HUES6 (cell line): Measurements from ENCODE around the gene SLC6A17.

Experiments
- H3K27ac ChIP-seq: 2 replicates; pipeline ENCODE4 v1.7.0; 2013; ENCODE audit warnings: low read depth, mild to moderate bottlenecking, low read length, inconsistent platforms
- H3K27me3 ChIP-seq: 2 replicates; pipeline ENCODE4 v1.6.1; 2013; ENCODE audit warnings: low read length; ENCODE audit not compliant: control insufficient read depth, insufficient read depth
- H3K36me3 ChIP-seq: 2 replicates; pipeline ENCODE4 v1.6.1; 2013; ENCODE audit warnings: low read length; ENCODE audit not compliant: control insufficient read depth, insufficient read depth
- H3K4me1 ChIP-seq: 2 replicates; pipeline ENCODE4 v1.6.1; 2013; ENCODE audit warnings: low read length; ENCODE audit not compliant: control insufficient read depth, insufficient read depth
- H3K4me3 ChIP-seq: 2 replicates; pipeline ENCODE4 v1.5.1; 2013; ENCODE audit warnings: low read depth, low read length
- H3K9ac ChIP-seq: one replicate; pipeline ENCODE4 v1.6.1; 2013; ENCODE audit warnings: mild to moderate bottlenecking, low read length
- H3K9me3 ChIP-seq: 2 replicates; pipeline ENCODE4 v1.6.1; 2013; ENCODE audit warnings: low read depth, low read length; ENCODE audit not compliant: control insufficient read depth, insufficient read depth

The SLC6A17 gene

DNA sequence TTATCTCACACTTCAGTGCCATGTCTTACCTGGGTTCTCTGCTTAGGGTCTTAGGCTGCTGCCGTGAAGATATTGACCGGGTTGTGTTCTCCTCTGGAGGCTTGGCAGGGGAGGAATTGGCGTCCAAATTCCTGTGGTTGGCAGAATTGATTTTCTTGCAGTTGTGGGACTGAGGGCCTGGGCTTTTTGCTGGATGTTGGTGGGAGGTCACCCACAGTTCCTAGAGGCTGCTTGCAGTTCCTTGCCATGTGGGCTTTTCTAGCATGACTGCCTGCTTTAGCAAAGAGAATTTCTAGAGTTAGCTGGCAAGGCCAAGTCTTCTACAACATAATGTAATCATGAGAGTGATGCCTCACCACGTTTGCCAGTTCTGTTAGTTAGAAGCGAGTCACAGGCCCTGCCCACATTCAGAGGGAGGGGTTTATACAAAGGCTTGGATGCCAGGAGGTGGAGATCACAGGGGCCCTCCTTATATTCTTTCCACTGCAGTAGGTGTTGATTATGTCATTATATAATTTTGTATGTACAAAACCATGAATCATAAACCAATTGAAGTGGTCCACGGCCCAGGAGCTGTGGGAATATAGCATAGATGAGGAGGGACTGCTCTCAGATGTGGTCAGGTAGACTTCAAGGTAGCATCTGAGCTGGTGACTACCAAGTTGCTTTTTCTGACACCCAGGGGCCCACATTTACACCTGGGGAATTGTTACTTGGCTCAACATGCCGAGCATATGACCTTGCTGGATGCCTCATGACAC, 31.5 kb upstream of the SLC6A17 start:
- Histone ChIP-seq H3K27me3 (peaks cover 11% of the 10 kb centered on the region; the same call in 1 of the 2 replicates), H3K27ac (no peak overlapping the region), H3K4me1 (no peaks in the 10 kb centered on the region), H3K4me3 (no peak overlapping the region), H3K9me3 (peaks cover 10% of the 10 kb centered on the region), H3K9ac (no peak overlapping the region), H3K36me3 (no peaks in the 10 kb centered on the region)

DNA sequence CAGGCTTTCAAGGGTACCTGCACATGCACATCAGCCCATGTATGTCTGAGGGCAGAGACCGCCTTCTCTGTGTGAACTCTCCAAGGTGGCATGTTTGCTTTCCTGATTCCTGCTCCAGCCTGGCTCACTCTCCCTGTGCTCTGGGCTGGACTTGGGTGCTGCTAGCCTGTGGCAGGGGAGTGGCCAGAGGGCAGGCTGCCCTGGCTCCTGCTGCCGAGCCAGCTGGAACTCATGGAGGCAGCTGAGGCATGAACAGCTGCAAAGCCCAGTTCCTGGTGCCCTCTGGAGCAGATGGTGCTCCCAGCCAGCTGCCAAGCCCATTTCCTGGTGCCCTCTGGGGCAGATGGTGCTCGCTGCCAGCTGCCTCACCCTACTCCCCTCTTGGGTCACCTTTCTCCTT, 30.5 kb upstream of the SLC6A17 start:
- Histone ChIP-seq H3K27ac (no peak overlapping the region), H3K9me3 (peaks cover 14% of the 10 kb centered on the region), H3K9ac (no peak overlapping the region), H3K4me1 (no peaks in the 10 kb centered on the region), H3K27me3 (peaks cover 7% of the 10 kb centered on the region; the same call in 1 of the 2 replicates), H3K4me3 (no peak overlapping the region), H3K36me3 (no peaks in the 10 kb centered on the region)

DNA sequence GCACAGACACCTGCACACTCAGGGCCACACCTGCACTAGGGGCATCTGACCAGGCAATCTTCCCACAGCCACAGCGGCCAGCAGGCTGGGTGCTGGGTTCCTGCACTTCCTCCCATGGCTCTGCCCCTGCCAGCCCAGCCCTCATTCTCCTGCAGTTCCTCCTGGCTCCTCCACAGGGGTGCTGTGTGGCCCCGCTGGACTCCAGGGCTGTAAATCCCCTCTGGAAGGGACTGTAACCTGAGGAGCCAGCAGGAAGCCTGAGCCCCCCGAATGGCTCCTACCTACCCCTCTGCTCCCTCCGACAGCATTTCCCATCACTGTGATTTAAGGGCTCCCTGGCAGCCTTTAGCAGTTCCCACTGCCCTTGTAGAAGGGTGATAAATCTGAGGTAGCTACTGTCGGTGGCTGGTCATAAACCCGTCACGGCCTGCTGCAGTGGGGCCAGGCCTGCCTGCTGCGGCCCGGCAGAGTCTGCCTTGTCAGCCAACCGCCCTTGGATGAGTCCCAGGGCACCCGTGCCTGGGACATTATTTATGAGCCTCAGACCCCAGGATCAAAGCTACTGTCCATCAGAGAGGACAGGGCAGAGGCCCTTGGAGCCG, 29.2 kb upstream of the SLC6A17 start:
- Histone ChIP-seq H3K9ac (no peak overlapping the region), H3K27me3 (peaks cover 3% of the 10 kb centered on the region; the same call in 1 of the 2 replicates), H3K9me3 (peaks cover 14% of the 10 kb centered on the region), H3K27ac (no peak overlapping the region), H3K36me3 (no peaks in the 10 kb centered on the region), H3K4me3 (no peak overlapping the region), H3K4me1 (no peaks in the 10 kb centered on the region)

DNA sequence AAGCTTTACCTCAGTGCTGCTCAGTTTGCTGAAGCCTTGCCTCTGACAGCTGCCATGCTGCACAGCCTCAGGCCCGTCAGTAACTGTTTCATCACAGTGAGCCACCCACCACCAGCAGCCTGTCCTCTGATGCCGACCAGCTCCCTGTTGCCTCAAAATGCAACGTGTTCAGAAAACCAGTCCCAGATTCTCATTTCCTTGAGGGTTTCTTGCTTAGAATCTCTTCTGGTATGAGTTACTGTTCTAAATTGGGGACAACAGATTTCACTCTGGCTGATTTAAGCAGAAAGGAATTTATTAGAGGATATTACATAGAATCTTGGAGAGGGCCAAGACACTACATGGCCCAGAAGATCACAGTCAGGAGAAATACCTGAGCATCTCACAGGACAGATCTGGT, 27.1 kb upstream of the SLC6A17 start:
- Histone ChIP-seq H3K4me1 (no peaks in the 10 kb centered on the region), H3K9me3 (peaks cover 14% of the 10 kb centered on the region), H3K27ac (no peak overlapping the region), H3K36me3 (no peaks in the 10 kb centered on the region), H3K4me3 (no peak overlapping the region), H3K9ac (no peak overlapping the region), H3K27me3 (peaks cover 3% of the 10 kb centered on the region; the same call in 1 of the 2 replicates)

DNA sequence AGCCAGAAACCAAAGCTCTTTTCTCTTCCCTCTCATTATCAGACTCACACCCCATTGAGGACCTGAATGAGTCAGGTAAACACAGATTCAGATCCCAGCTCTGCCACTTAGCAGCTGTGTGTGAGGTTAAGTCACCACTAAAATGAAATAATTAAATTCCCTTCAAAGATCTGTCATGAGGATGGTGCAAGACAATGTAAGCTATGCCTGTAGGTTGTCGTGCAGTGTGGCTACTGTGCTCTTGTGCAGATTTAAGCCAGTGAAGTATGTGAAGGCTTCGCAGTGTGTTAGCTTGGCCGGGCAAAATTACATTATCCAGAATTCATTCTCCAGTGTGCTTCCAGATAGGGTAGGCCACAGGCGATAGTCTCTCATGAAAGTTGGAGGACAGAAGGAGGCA, 24.5 kb upstream of the SLC6A17 start:
- peaks cover 10% of the 10 kb centered on the region for H3K9me3 ChIP-seq
- no peak overlapping the region for H3K27ac ChIP-seq
- H3K4me3 ChIP-seq = no peak overlapping the region
- no peak overlapping the region for H3K9ac ChIP-seq
- H3K4me1 ChIP-seq = no peaks in the 10 kb centered on the region
- H3K27me3 ChIP-seq = peaks cover 21% of the 10 kb centered on the region
- no peaks in the 10 kb centered on the region for H3K36me3 ChIP-seq

DNA sequence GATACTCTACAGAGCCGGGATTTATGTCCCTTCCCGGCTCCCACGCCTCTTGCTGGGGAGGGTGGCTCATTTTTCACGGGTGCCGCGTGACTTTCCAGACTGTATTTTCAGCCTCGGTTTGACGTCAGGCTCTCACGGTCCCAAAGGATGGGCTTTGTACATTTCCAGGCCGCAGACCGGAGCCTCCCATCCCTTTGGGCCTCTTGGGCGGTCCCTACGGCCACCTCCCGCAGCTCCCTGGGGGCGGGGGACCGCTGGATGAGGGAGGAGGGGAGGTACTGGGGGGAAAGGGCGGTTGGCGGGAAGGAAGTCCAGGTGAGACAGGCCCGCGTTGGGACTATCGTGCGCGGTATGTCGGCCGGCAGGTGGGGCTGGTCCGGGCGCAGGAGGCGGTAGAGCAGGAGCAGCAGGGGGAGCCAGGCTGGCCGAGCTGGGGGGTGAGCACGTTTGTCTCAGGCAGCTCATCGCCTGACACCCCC, 20.1 kb upstream of the SLC6A17 start:
- no peaks in the 10 kb centered on the region for H3K9me3 ChIP-seq
- H3K27ac ChIP-seq = no peak overlapping the region
- peaks cover 27% of the 10 kb centered on the region for H3K27me3 ChIP-seq
- no peak overlapping the region for H3K4me3 ChIP-seq
- H3K36me3 ChIP-seq = no peaks in the 10 kb centered on the region
- no peak overlapping the region for H3K9ac ChIP-seq
- H3K4me1 ChIP-seq = no peaks in the 10 kb centered on the region

DNA sequence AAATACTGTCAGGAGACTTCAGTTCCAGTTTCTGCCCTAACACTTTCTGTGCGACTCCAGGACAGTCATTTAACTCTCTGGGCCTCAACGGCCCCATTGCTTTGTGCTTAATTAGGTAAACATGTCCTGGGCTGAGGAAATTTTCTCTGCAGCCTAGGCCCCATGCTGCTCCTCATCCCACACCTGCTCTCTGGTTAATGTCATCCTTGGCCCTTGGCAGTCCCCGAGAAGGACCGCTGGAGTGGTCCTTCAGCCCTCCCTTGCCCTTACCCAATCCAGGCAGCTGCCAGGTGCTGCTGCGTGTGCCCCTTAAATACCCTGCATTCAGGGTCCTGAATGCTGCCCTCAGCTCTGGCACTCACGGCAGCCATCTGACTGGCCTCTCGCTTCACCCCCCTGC, 19.3 kb upstream of the SLC6A17 start:
- Histone ChIP-seq H3K27ac (no peak overlapping the region), H3K4me3 (no peak overlapping the region), H3K9me3 (no peaks in the 10 kb centered on the region), H3K36me3 (no peaks in the 10 kb centered on the region), H3K9ac (no peak overlapping the region), H3K4me1 (no peaks in the 10 kb centered on the region), H3K27me3 (peaks cover 28% of the 10 kb centered on the region)

DNA sequence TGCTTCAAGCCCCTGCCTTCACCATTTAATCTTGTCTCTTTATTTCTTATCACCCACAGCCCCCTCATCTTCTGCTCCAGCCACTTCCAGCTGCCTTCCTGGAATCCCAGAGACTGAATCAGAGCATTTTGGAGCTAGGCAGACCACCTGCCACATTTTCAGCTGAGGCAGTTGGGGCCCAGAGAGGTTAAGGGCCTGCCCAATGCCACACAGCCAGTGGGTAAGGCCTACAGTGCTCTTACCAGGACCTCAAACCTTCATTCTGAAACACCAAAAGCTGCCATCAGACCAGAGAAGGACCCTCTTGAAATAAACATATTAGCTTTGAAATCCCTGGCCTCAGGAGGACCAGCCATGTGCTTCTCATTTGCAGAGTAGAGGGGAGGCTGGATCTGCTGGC, 17.6 kb upstream of the SLC6A17 start:
- peaks cover 40% of the 10 kb centered on the region for H3K27me3 ChIP-seq

DNA sequence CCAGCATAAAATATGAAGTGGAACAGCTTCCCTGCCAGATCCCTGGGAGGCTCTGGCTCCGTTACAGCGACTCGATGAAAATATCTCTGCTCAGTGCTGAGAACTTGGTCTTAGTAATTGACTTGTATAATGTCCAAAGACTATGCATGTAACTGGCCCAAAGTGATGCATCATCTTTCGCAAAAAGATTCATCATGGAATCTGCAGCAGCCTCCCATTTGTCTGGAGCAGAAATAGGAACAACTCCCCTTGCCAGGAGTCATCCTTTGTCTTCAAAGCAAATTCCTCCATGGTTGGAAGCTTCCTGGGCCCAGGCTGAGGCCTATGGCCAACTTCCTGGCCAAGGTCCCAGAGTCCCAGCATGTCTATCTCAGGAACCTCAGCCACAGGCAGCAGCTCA, 16.9 kb upstream of the SLC6A17 start:
- H3K27me3 ChIP-seq = peaks cover 46% of the 10 kb centered on the region
- no peak overlapping the region for H3K27ac ChIP-seq
- no peak overlapping the region for H3K4me3 ChIP-seq
- H3K36me3 ChIP-seq = no peaks in the 10 kb centered on the region
- H3K9ac ChIP-seq = no peak overlapping the region
- no peaks in the 10 kb centered on the region for H3K9me3 ChIP-seq
- H3K4me1 ChIP-seq = peaks cover 9% of the 10 kb centered on the region; the same call in 1 of the 2 replicates

More for the DNA sequence above, 17.6 kb upstream of the SLC6A17 start:
- Histone ChIP-seq H3K9me3 (no peaks in the 10 kb centered on the region), H3K9ac (no peak overlapping the region), H3K27ac (no peak overlapping the region), H3K36me3 (no peaks in the 10 kb centered on the region), H3K4me1 (peaks cover 9% of the 10 kb centered on the region; the same call in 1 of the 2 replicates), H3K4me3 (no peak overlapping the region)

DNA sequence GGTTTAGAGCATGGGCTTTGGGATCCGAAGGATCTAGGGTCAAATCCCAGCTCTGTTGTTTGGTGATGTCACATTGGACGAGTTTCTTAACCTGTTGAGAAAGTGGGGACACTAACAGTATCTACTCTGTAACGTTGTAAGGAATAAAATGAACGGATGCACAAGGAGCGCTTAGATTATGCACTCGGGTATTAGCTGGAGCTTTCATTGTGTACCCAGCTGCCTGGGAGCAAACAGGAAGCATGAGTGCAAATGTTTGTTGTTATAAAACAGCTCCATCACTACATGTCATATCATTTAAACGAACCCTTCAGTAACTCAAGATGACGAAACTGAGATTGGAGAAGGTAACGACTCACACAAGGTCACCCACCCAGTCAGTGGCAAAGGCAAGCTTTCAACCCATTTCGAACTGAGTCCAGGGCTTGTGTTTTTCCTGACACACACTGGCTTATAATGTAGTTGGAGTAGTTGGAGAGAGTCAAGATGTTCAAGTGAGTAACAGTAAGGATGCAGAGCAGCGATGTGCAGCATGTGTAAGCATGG, 16.2 kb upstream of the SLC6A17 start:
- H3K36me3 ChIP-seq = no peaks in the 10 kb centered on the region
- no peak overlapping the region for H3K9ac ChIP-seq
- H3K9me3 ChIP-seq = no peaks in the 10 kb centered on the region
- H3K4me1 ChIP-seq = peaks cover 9% of the 10 kb centered on the region; the same call in 1 of the 2 replicates
- no peak overlapping the region for H3K4me3 ChIP-seq
- peaks cover 45% of the 10 kb centered on the region for H3K27me3 ChIP-seq
- no peak overlapping the region for H3K27ac ChIP-seq

DNA sequence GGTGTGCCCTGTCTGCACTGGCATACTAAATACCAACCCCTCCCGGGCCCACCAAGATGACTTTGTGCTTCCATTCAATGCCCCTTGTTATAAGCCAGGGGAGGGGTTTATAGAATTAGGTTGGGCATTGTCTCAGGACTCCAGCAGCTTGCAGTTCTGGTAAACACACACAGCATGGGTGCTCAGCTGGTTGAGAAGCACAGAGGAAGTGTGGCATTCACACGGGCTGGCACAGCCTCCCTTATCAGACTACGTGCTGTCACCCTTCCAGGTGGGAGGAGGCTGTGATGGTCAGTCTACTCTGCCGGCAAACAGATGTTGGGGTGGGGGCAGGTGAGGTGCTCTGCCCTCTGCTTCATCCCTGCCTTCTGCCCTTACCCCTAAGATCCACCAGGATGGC, 15.0 kb upstream of the SLC6A17 start:
- Histone ChIP-seq H3K9ac (no peak overlapping the region), H3K27me3 (peaks cover 37% of the 10 kb centered on the region), H3K4me1 (peaks cover 9% of the 10 kb centered on the region; the same call in 1 of the 2 replicates), H3K36me3 (no peaks in the 10 kb centered on the region), H3K27ac (no peak overlapping the region), H3K9me3 (no peaks in the 10 kb centered on the region), H3K4me3 (no peak overlapping the region)
